Liver (tissue), 9 donors: Measurements from ENCODE around the gene TPPP3. TPM values are rescaled to one million over a fixed set of nuclear protein-coding genes. Genes with fewer than 3 reads are reported as not detected.
A peak's percentile ranks its signal among the peaks of the same experiment; 100 is the strongest.

Source experiments
- DNase-seq: peaks from one replicate; pipeline ENCODE4 v3.0.0-alpha.2; 2017; ENCODE audit warnings: low spot score
- H3K27ac ChIP-seq, 2 donors: one replicate each; pipeline ENCODE4 v1.7.0; 2013; ENCODE audit warnings: inconsistent platforms in 2 of 2, low read length in 2 of 2, control low read depth in 1 of 2, low read depth in 1 of 2, mild to moderate bottlenecking in 1 of 2
- H3K27me3 ChIP-seq, 4 donors: one replicate each; pipeline versions ENCODE4 v1.6.1 to v1.7.0; 2013; ENCODE audit warnings: low read length in 3 of 4, inconsistent platforms in 1 of 4, mild to moderate bottlenecking in 1 of 4, moderate library complexity in 1 of 4; ENCODE audit not compliant: control insufficient read depth in 4 of 4, insufficient read depth in 4 of 4
- H3K36me3 ChIP-seq, 4 donors: one replicate each; pipeline versions ENCODE4 v1.6.1 to v1.7.0; 2013; ENCODE audit warnings: low read length in 3 of 4, mild to moderate bottlenecking in 3 of 4, low read depth in 1 of 4, moderate library complexity in 1 of 4; ENCODE audit not compliant: control insufficient read depth in 4 of 4, insufficient read depth in 3 of 4
- H3K4me1 ChIP-seq, 4 donors: one replicate each; pipeline versions ENCODE4 v1.6.1 to v1.7.0; 2013; ENCODE audit warnings: low read length in 3 of 4, mild to moderate bottlenecking in 3 of 4, moderate library complexity in 1 of 4; ENCODE audit not compliant: control insufficient read depth in 4 of 4, insufficient read depth in 4 of 4
- H3K4me3 ChIP-seq, 3 donors: one replicate each; pipeline versions ENCODE4 v1.6.1 to v1.7.0; 2013; ENCODE audit warnings: low read length in 3 of 3, control low read depth in 1 of 3, low read depth in 1 of 3, mild to moderate bottlenecking in 1 of 3
- H3K9ac ChIP-seq, 2 donors: one replicate each; pipeline ENCODE4 v1.7.0; 2013; ENCODE audit warnings: low read length in 2 of 2, mild to moderate bottlenecking in 2 of 2, moderate library complexity in 2 of 2, control low read depth in 1 of 2, low read depth in 1 of 2
- H3K9me3 ChIP-seq, 4 donors: one replicate each; pipeline versions ENCODE4 v1.6.1 to v1.7.0; 2013; ENCODE audit warnings: low read length in 3 of 4; ENCODE audit not compliant: control insufficient read depth in 4 of 4
- ATF3 ChIP-seq: IDR thresholded peaks from 2 replicates; pipeline ENCODE4 v1.6.1; 2016; ENCODE audit warnings: antibody characterized with exemption
- CTCF ChIP-seq: fragments of 150-350 bp; IDR thresholded peaks from 2 replicates; pipeline ENCODE4 v1.5.1; 2017; ENCODE audit warnings: improper control_type of control experiment, low read depth, low read length; ENCODE audit not compliant: missing input control
- EGR1 ChIP-seq, 2 donors: IDR thresholded peaks; 2 replicates each; pipeline ENCODE4 v1.6.1; 2016 to 2018; ENCODE audit warnings: antibody characterized with exemption in 2 of 2, low read depth in 2 of 2
- FOXA1 ChIP-seq: IDR thresholded peaks from 2 replicates; pipeline ENCODE4 v1.6.1; 2016; ENCODE audit warnings: antibody characterized with exemption
- FOXA2 ChIP-seq: IDR thresholded peaks from 2 replicates; pipeline ENCODE4 v1.6.1; 2016; ENCODE audit warnings: antibody characterized with exemption
- GABPA ChIP-seq, 2 donors: IDR thresholded peaks in 1 of 2; conservative IDR thresholded peaks in 1 of 2; 2 replicates each; pipeline ENCODE4 v1.6.1; 2016; ENCODE audit warnings: antibody characterized with exemption in 2 of 2, mild to moderate bottlenecking in 1 of 2, moderate library complexity in 1 of 2
- HNF4G ChIP-seq: IDR thresholded peaks from 2 replicates; pipeline ENCODE4 v1.6.1; 2016; ENCODE audit warnings: antibody characterized with exemption
- JUND ChIP-seq, 2 donors: IDR thresholded peaks; 2 replicates each; pipeline ENCODE4 v1.6.1; 2016; ENCODE audit warnings: antibody characterized with exemption in 2 of 2
- MAX ChIP-seq: IDR thresholded peaks from 2 replicates; pipeline ENCODE4 v1.6.1; 2016; ENCODE audit warnings: antibody characterized with exemption
- NR2F2 ChIP-seq: IDR thresholded peaks from 2 replicates; pipeline ENCODE4 v1.6.1; 2016; ENCODE audit warnings: antibody characterized with exemption
- RAD21 ChIP-seq, 2 donors: IDR thresholded peaks; 2 replicates each; pipeline ENCODE4 v1.6.1; 2016; ENCODE audit warnings: antibody characterized with exemption in 2 of 2, mild to moderate bottlenecking in 2 of 2
- REST ChIP-seq: IDR thresholded peaks from 2 replicates; pipeline ENCODE4 v1.6.1; 2016; ENCODE audit warnings: antibody characterized with exemption, mild to moderate bottlenecking
- RXRA ChIP-seq, 2 donors: IDR thresholded peaks; 2 replicates each; pipeline ENCODE4 v1.6.1; 2017 to 2018; ENCODE audit warnings: antibody characterized with exemption in 2 of 2, mild to moderate bottlenecking in 1 of 2
- SP1 ChIP-seq: IDR thresholded peaks from 2 replicates; pipeline ENCODE4 v1.6.1; 2018; ENCODE audit warnings: antibody characterized with exemption, mild to moderate bottlenecking
- TAF1 ChIP-seq: conservative IDR thresholded peaks from 2 replicates; pipeline ENCODE4 v1.6.1; 2016; ENCODE audit warnings: antibody characterized with exemption, mild to moderate bottlenecking
- YY1 ChIP-seq: IDR thresholded peaks from 2 replicates; pipeline ENCODE4 v1.6.1; 2016; ENCODE audit warnings: antibody characterized with exemption, mild to moderate bottlenecking
- WGBS: extraction: QIAGEN DNeasy Blood & Tissue Kit; methylation state at CpG from one replicate; pipeline ENCODE4 v1.1.7; 2013; 5-methylcytosine and 5-hydroxymethylcytosine counted together
- polyA plus RNA-seq, 2 donors: library from polyadenylated mRNA; stranded (reverse) in 1 of 2; unstranded in 1 of 2; fragments of 200-250 nt in 1 of 2; fragments of >200 nt in 1 of 2; fragmentation: Nextera tagmentation in 1 of 2; extraction: Ambion mirVana in 1 of 2; gene quantifications; one replicate each; pipeline versions ENCODE4 v1.2.1 to v1.2.3, GENCODE V29; 2013 to 2015
- total RNA-seq, 2 donors: library from RNA; depleted of rRNA; stranded (reverse); fragments of >200 nt; gene quantifications; one replicate each; pipeline ENCODE4 v1.2.3, GENCODE V29; 2014
- donor health status: healthy.
- donor health status: healthy.
- donor health status: healthy.
- donor health status: healthy.
- donor health status: healthy.

TPPP3 gene
- total and polyA plus RNA-seq, 4 donors: 0.28 to 0.84 (median 0.55) TPM

- H3K27me3 ChIP-seq: no peaks in the 10 kb centered on the region
- TF ChIP-seq SP1: no peak
- no peak for TF ChIP-seq RXRA (IDR thresholded peaks at IDR 0.05)
- peak; percentile 35 for TF ChIP-seq CTCF
- TF ChIP-seq JUND (IDR thresholded peaks at IDR 0.05): no peak
- TF ChIP-seq RAD21 (IDR thresholded peaks at IDR 0.05): peak; percentile 58 to 69
- no peak for TF ChIP-seq EGR1 (IDR thresholded peaks at IDR 0.05; ENCODE audit: low read depth in 2 of 2)
- no peak for TF ChIP-seq MAX
- H3K9ac ChIP-seq: no peak overlapping the region
- DNase-seq: no peak
- H3K36me3 ChIP-seq: no peaks in the 10 kb centered on the region
- H3K27ac ChIP-seq: no peak overlapping the region
- H3K9me3 ChIP-seq: no peaks in the 10 kb centered on the region
- H3K4me3 ChIP-seq: no peak overlapping the region
- no peaks in the 10 kb centered on the region for H3K4me1 ChIP-seq
These were observed 20.6 kb downstream of the TPPP3 start for GRCh38 chr16:67372664-67373063.

- no peak for DNase-seq
- Histone ChIP-seq H3K9me3 (no peaks in the 10 kb centered on the region), H3K27ac (no peak overlapping the region), H3K9ac (no peak overlapping the region), H3K36me3 (no peaks in the 10 kb centered on the region), H3K4me3 (no peak overlapping the region), H3K27me3 (no peaks in the 10 kb centered on the region), H3K4me1 (no peaks in the 10 kb centered on the region)
- no peak for TF ChIP-seq GABPA (IDR thresholded peaks at IDR 0.05 in 1 of 2, conservative IDR thresholded peaks at IDR 0.05 in 1 of 2)
- no peak for TF ChIP-seq FOXA2
- TF ChIP-seq REST: no peak
- TF ChIP-seq NR2F2: no peak
- TF ChIP-seq RAD21 (IDR thresholded peaks at IDR 0.05): no peak
- TF ChIP-seq EGR1 (IDR thresholded peaks at IDR 0.05; ENCODE audit: low read depth in 2 of 2): no peak
- TF ChIP-seq TAF1: no peak
- no peak for TF ChIP-seq FOXA1
- no peak for TF ChIP-seq MAX
- no peak for TF ChIP-seq CTCF
- no peak for TF ChIP-seq ATF3
- TF ChIP-seq JUND (IDR thresholded peaks at IDR 0.05): no peak
- TF ChIP-seq HNF4G: no peak
- TF ChIP-seq RXRA (IDR thresholded peaks at IDR 0.05): no peak
- no peak for TF ChIP-seq YY1
- 81% methylated on average over 4 of the region's 4 CpGs for WGBS
These were observed 22.6 kb downstream of the TPPP3 start for GRCh38 chr16:67370661-67371060.
